H1 (cell line): ENCODE results near the gene FGF19. TPM values are rescaled to one million over a fixed set of nuclear protein-coding genes. Genes with fewer than 3 reads are reported as not detected.

Experiments
- CBX8 ChIP-seq: fragments of 300-800, 300-1000 bp; sonication (generic); IDR thresholded peaks from 2 replicates; pipeline ENCODE4 v1.7.1; 2016; ENCODE audit warnings: low read depth, low read length, borderline replicate concordance
- HDAC6 ChIP-seq: IDR thresholded peaks from one replicate; pipeline ENCODE4 v1.7.1; 2012; ENCODE audit warnings: low read depth, mild to moderate bottlenecking, inconsistent platforms, low read length, moderate library complexity
- KDM1A ChIP-seq: fragments of 200-600, 300-600 bp; sonication (generic); IDR thresholded peaks from 2 replicates; pipeline ENCODE4 v1.7.1; 2016; ENCODE audit warnings: mild to moderate bottlenecking, low read length, borderline replicate concordance
- KDM5A ChIP-seq: fragments of 200-600 bp; IDR thresholded peaks from 2 replicates; pipeline ENCODE4 v1.7.1; 2012; ENCODE audit warnings: mild to moderate bottlenecking, low read length, inconsistent platforms, mixed read lengths
- POU5F1 ChIP-seq: IDR thresholded peaks from 2 replicates; pipeline ENCODE4 v1.6.1; 2011; ENCODE audit warnings: low read depth, mild to moderate bottlenecking, low read length, moderate library complexity
- RAD21 ChIP-seq, 2 experiments: IDR thresholded peaks in 1 of 2; conservative IDR thresholded peaks in 1 of 2; 2 replicates each; pipeline ENCODE4 v1.6.1; 2011; ENCODE audit warnings: low read depth in 2 of 2, low read length in 2 of 2, improper control_type of control experiment in 1 of 2, inconsistent platforms in 1 of 2, mild to moderate bottlenecking in 1 of 2, moderate library complexity in 1 of 2
- USF2 ChIP-seq: IDR thresholded peaks from 2 replicates; pipeline ENCODE4 v1.6.1; 2011; ENCODE audit warnings: low read length, improper control_type of control experiment
- polyA plus RNA-seq, 7 experiments: library from polyadenylated mRNA; depleted of rRNA in 3 of 7; stranded (reverse) in 5 of 7; unstranded in 2 of 7; fragments of >200 nt in 5 of 7; fragments of 200-250 nt in 2 of 7; gene quantifications; 1 replicate in 5 of 7; 2 replicates in 1 of 7; 4 replicates in 1 of 7; pipeline versions ENCODE4 v1.2.1 to v1.2.3, GENCODE V29; 2011 to 2013; ENCODE audit warnings: missing spikeins in 2 of 7, mixed read lengths in 2 of 7
- total RNA-seq: library from RNA; stranded (reverse); fragmentation: NEBNext Ultra II Directional; extraction: Animal tissue kit (Norgen Biotek cat#: 25700); gene quantifications from 2 replicates; pipeline ENCODE4 v1.2.1, GENCODE V29; 2021
- TF ChIP-seq, protein P1 (sequence below): fragments of 300-600 bp; sonication (generic); IDR thresholded peaks from 2 replicates; pipeline ENCODE4 v1.7.1; 2012; ENCODE audit warnings: low read length, moderate library complexity, mild to moderate bottlenecking, inconsistent platforms; ENCODE audit not compliant: insufficient replicate concordance

The FGF19 gene
- total and polyA plus RNA-seq, 2 of the 8 experiments (the other 6 are each of a cell fraction or from before 2014, with no cell fraction given) = 9.6 to 14.8 TPM

DNA sequence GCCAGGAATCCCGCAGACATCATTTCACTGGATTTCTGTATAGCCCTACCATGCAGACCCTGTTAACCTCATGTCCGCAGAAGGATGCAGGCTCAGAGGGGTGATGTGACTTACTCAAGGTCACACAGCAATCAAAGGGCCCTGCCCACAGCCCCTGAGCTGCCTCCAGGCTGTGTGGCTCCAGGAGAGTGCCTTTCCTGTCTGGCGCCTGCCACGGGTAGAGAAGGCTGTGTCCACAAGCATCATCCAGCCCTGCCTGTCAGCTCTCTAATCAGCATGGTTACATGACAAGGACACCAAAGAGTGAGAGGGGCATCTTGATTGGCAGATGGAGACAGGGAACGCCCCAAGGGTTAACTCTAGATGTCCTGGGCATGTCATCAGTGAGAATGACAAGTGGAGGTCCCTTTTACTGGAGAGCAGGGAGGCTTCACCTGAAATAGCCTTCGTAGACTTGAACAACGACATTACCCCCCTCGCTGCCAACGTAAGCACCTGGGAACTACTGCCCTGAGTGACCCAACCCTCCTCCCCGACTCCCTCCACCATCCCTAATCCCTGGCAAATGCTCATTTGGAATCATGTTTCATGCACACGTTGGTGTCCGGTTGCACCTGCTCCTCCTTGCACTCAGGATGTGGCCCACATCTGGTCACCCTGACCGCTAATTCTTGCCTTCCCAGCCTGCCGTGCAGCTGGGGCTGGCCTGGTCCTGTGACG lies 6.9 kb downstream of the FGF19 start (continued):
- TF ChIP-seq, protein P1, sequence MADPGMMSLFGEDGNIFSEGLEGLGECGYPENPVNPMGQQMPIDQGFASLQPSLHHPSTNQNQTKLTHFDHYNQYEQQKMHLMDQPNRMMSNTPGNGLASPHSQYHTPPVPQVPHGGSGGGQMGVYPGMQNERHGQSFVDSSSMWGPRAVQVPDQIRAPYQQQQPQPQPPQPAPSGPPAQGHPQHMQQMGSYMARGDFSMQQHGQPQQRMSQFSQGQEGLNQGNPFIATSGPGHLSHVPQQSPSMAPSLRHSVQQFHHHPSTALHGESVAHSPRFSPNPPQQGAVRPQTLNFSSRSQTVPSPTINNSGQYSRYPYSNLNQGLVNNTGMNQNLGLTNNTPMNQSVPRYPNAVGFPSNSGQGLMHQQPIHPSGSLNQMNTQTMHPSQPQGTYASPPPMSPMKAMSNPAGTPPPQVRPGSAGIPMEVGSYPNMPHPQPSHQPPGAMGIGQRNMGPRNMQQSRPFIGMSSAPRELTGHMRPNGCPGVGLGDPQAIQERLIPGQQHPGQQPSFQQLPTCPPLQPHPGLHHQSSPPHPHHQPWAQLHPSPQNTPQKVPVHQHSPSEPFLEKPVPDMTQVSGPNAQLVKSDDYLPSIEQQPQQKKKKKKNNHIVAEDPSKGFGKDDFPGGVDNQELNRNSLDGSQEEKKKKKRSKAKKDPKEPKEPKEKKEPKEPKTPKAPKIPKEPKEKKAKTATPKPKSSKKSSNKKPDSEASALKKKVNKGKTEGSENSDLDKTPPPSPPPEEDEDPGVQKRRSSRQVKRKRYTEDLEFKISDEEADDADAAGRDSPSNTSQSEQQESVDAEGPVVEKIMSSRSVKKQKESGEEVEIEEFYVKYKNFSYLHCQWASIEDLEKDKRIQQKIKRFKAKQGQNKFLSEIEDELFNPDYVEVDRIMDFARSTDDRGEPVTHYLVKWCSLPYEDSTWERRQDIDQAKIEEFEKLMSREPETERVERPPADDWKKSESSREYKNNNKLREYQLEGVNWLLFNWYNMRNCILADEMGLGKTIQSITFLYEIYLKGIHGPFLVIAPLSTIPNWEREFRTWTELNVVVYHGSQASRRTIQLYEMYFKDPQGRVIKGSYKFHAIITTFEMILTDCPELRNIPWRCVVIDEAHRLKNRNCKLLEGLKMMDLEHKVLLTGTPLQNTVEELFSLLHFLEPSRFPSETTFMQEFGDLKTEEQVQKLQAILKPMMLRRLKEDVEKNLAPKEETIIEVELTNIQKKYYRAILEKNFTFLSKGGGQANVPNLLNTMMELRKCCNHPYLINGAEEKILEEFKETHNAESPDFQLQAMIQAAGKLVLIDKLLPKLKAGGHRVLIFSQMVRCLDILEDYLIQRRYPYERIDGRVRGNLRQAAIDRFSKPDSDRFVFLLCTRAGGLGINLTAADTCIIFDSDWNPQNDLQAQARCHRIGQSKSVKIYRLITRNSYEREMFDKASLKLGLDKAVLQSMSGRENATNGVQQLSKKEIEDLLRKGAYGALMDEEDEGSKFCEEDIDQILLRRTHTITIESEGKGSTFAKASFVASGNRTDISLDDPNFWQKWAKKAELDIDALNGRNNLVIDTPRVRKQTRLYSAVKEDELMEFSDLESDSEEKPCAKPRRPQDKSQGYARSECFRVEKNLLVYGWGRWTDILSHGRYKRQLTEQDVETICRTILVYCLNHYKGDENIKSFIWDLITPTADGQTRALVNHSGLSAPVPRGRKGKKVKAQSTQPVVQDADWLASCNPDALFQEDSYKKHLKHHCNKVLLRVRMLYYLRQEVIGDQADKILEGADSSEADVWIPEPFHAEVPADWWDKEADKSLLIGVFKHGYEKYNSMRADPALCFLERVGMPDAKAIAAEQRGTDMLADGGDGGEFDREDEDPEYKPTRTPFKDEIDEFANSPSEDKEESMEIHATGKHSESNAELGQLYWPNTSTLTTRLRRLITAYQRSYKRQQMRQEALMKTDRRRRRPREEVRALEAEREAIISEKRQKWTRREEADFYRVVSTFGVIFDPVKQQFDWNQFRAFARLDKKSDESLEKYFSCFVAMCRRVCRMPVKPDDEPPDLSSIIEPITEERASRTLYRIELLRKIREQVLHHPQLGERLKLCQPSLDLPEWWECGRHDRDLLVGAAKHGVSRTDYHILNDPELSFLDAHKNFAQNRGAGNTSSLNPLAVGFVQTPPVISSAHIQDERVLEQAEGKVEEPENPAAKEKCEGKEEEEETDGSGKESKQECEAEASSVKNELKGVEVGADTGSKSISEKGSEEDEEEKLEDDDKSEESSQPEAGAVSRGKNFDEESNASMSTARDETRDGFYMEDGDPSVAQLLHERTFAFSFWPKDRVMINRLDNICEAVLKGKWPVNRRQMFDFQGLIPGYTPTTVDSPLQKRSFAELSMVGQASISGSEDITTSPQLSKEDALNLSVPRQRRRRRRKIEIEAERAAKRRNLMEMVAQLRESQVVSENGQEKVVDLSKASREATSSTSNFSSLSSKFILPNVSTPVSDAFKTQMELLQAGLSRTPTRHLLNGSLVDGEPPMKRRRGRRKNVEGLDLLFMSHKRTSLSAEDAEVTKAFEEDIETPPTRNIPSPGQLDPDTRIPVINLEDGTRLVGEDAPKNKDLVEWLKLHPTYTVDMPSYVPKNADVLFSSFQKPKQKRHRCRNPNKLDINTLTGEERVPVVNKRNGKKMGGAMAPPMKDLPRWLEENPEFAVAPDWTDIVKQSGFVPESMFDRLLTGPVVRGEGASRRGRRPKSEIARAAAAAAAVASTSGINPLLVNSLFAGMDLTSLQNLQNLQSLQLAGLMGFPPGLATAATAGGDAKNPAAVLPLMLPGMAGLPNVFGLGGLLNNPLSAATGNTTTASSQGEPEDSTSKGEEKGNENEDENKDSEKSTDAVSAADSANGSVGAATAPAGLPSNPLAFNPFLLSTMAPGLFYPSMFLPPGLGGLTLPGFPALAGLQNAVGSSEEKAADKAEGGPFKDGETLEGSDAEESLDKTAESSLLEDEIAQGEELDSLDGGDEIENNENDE = no peak
- TF ChIP-seq CBX8 = no peak
- TF ChIP-seq POU5F1 = no peak
- TF ChIP-seq HDAC6 = no peak
- TF ChIP-seq KDM1A = peak; percentile 39; the same call in 1 of the 2 replicates
- no peak for TF ChIP-seq KDM5A
- no peak for TF ChIP-seq RAD21 (IDR thresholded peaks at IDR 0.05 in 1 of 2, conservative IDR thresholded peaks at IDR 0.05 in 1 of 2; ENCODE audit: low read depth in 2 of 2, low read length in 2 of 2)
- TF ChIP-seq USF2 = no peak
